Measurements from ENCODE around the gene PPP2R2C. TPM values are rescaled to one million over a fixed set of nuclear protein-coding genes. Genes with fewer than 3 reads are reported as not detected.

The PPP2R2C gene
- total and polyA plus RNA-seq, 2 of the 4 experiments (the other 2 are of a cell fraction) = 0.03 TPM; not detected in 1

GRCh38 chr4:6427439-6428090 lies 44.8 kb downstream of the PPP2R2C start:
- ChIA-PET POLR2A (ENCODE audit: unreplicated experiment) (no interaction called here), CTCF (no interaction called here)
- in situ Hi-C loops (cut with MboI; ENCODE audit: low sequenced_read_pairs) (loop anchor here (25.0 kb wide), 1 partner anchor 390 kb away; no protein-coding TSS in a partner anchor), dilution Hi-C loops (cut with HindIII; ENCODE audit: low sequenced_read_pairs, unreplicated experiment) (no loop called here), intact Hi-C loops (cut with micrococcal nuclease) (no loop called here)
- Histone ChIP-seq H3K4ac (ENCODE audit: low read depth, low read length) (no peak overlapping the region), H3K9me3 (ENCODE audit: control insufficient read depth, insufficient read depth, low read length) (no peaks in the 10 kb centered on the region), H3K4me3 (ENCODE audit: insufficient read depth, low read depth, low read length) (no peak overlapping the region), H3K9ac (ENCODE audit: low read depth, low read length) (no peak overlapping the region), H2AK9ac (replicated peaks; ENCODE audit: low read depth, low read length, poor library complexity) (no peak overlapping the region), H2BK15ac (ENCODE audit: low read depth, low read length) (no peak overlapping the region), H4K91ac (ENCODE audit: insufficient read depth, low read depth, low read length) (no peak overlapping the region), H4K8ac (ENCODE audit: low read depth in 2 of 2, low read length in 2 of 2) (no peak overlapping the region), H2AFZ (replicated peaks; ENCODE audit: low read length, poor library complexity) (no peak overlapping the region), H3K36me3 (ENCODE audit: control insufficient read depth, insufficient read depth, low read length) (no peaks in the 10 kb centered on the region), H3K4me1 (ENCODE audit: control insufficient read depth, insufficient read depth, low read length) (no peaks in the 10 kb centered on the region), H2BK5ac (ENCODE audit: low read depth, low read length, poor library complexity, severe bottlenecking) (no peak overlapping the region), H4K5ac (ENCODE audit: low read depth, low read length) (no peak overlapping the region), H3K23ac (ENCODE audit: low read depth, low read length) (no peak overlapping the region), H3K27me3 (ENCODE audit: control insufficient read depth, insufficient read depth, low read length) (no peaks in the 10 kb centered on the region; the same call in 1 of the 2 replicates), H2BK120ac (ENCODE audit: low read depth, low read length) (no peak overlapping the region), H3K18ac (ENCODE audit: low read depth, low read length) (no peak overlapping the region), H2AK5ac (ENCODE audit: low read depth, low read length) (no peak overlapping the region), H4K20me1 (ENCODE audit: insufficient read depth, low read length) (no peaks in the 10 kb centered on the region), H2BK20ac (ENCODE audit: low read depth, low read length) (no peak overlapping the region), H3K56ac (ENCODE audit: extremely low read depth, insufficient read depth, low read length) (no peak overlapping the region), H3K4me2 (ENCODE audit: low read depth, low read length) (no peak overlapping the region), H3K9me1 (ENCODE audit: insufficient read depth, low read length) (no peaks in the 10 kb centered on the region), H3K14ac (replicated peaks; ENCODE audit: low read depth, low read length) (no peak overlapping the region), H3K79me1 (ENCODE audit: low read depth in 1 of 2, low read length in 2 of 2) (no peaks in the 10 kb centered on the region), H3K27ac (ENCODE audit: insufficient read depth, low read length) (no peak overlapping the region)
- no peak for TF ChIP-seq MAZ (IDR thresholded peaks at IDR 0.05; ENCODE audit: borderline replicate concordance, low read depth, low read length)
- no peak for TF ChIP-seq MXI1 (IDR thresholded peaks at IDR 0.05; ENCODE audit: borderline replicate concordance, low read depth, low read length)
- TF ChIP-seq BHLHE40 (IDR thresholded peaks at IDR 0.05; ENCODE audit: low read depth, low read length) = no peak
- TF ChIP-seq SMC3 (IDR thresholded peaks at IDR 0.05; ENCODE audit: low read depth, low read length) = no peak
- no peak for TF ChIP-seq RCOR1 (IDR thresholded peaks at IDR 0.05; ENCODE audit: insufficient replicate concordance, low read length)
- TF ChIP-seq CEBPB (IDR thresholded peaks at IDR 0.05; ENCODE audit: low read depth, low read length) = no peak
- TF ChIP-seq, protein P1, sequence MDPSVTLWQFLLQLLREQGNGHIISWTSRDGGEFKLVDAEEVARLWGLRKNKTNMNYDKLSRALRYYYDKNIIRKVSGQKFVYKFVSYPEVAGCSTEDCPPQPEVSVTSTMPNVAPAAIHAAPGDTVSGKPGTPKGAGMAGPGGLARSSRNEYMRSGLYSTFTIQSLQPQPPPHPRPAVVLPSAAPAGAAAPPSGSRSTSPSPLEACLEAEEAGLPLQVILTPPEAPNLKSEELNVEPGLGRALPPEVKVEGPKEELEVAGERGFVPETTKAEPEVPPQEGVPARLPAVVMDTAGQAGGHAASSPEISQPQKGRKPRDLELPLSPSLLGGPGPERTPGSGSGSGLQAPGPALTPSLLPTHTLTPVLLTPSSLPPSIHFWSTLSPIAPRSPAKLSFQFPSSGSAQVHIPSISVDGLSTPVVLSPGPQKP (IDR thresholded peaks at IDR 0.05; ENCODE audit: borderline replicate concordance, low read depth, low read length) = no peak
- TF ChIP-seq RFX5 (IDR thresholded peaks at IDR 0.05; ENCODE audit: low read depth, low read length) = no peak
- TF ChIP-seq CTCF (conservative IDR thresholded peaks at IDR 0.05; ENCODE audit: low read depth, low read length) = no peak
- TF ChIP-seq POLR2A (IDR thresholded peaks at IDR 0.05; ENCODE audit: low read depth, low read length) = no peak
- no peak for TF ChIP-seq USF2 (IDR thresholded peaks at IDR 0.05; ENCODE audit: low read depth, low read length)
- no peak for TF ChIP-seq FOS (IDR thresholded peaks at IDR 0.05; ENCODE audit: low read depth, low read length)
- no peak for TF ChIP-seq NFE2L2 (IDR thresholded peaks at IDR 0.05; ENCODE audit: low read depth, low read length)
- no peak for TF ChIP-seq RAD21 (IDR thresholded peaks at IDR 0.05; ENCODE audit: low read length)
- no peak for TF ChIP-seq CHD1 (IDR thresholded peaks at IDR 0.05; ENCODE audit: low read depth, low read length)
- no peak for TF ChIP-seq MAFK (IDR thresholded peaks at IDR 0.05; ENCODE audit: low read depth, low read length)
- BruUV-seq (replicated peaks) = no TSS peak
- no peak for DNase-seq
- ATAC-seq (ENCODE audit: low read depth) = no peak
- 40% methylated on average over 1 of the region's 5 CpGs; no CpG with 5 or more reads in 1 of the 2 experiments for WGBS, 2 experiments (ENCODE audit: extremely low coverage in 2 of 2, insufficient read length in 1 of 2)

All from IMR-90 (cell line).